ENCODE results near the gene ATG16L1. TPM values are rescaled to one million over a fixed set of nuclear protein-coding genes. Genes with fewer than 3 reads are reported as not detected.
"Not testable (repeated sequence)": the region's sequence is repeated elsewhere in the genome, so short reads cannot be mapped to it uniquely, and the experiment has no call there.

Gene ATG16L1
- total RNA-seq, 1 donor from 2014 or later = 27.9 TPM

- H3K9me3 Mint-ChIP-seq (ENCODE audit: low read depth) = no peaks in the 10 kb centered on the region
- no peaks in the 10 kb centered on the region for H3K36me3 Mint-ChIP-seq (ENCODE audit: insufficient read depth)
- H3K4me3 Mint-ChIP-seq (ENCODE audit: low read depth) = no peak overlapping the region
- no peak for DNase-seq (ENCODE audit: low spot score, unreplicated experiment)
- TF ChIP-seq CTCF (IDR thresholded peaks at IDR 0.05; ENCODE audit: unreplicated experiment) = no peak
- peaks cover 4% of the 10 kb centered on the region for H3K27me3 Mint-ChIP-seq
- H3K4me1 Mint-ChIP-seq (ENCODE audit: low read depth) = no peaks in the 10 kb centered on the region
- no peak overlapping the region for H3K27ac Mint-ChIP-seq
Observed at GRCh38 chr2:233331536-233331935, 80.1 kb downstream of the ATG16L1 start.

- no peaks in the 10 kb centered on the region for H3K9me3 Mint-ChIP-seq (ENCODE audit: low read depth)
- DNase-seq (ENCODE audit: low spot score, unreplicated experiment) = no peak
- no peaks in the 10 kb centered on the region for H3K4me1 Mint-ChIP-seq (ENCODE audit: low read depth)
- no peaks in the 10 kb centered on the region for H3K36me3 Mint-ChIP-seq (ENCODE audit: insufficient read depth)
- no peak for TF ChIP-seq CTCF (IDR thresholded peaks at IDR 0.05; ENCODE audit: unreplicated experiment)
- no peak overlapping the region for H3K4me3 Mint-ChIP-seq (ENCODE audit: low read depth)
- no peak overlapping the region for H3K27ac Mint-ChIP-seq
- H3K27me3 Mint-ChIP-seq = peaks cover 4% of the 10 kb centered on the region
Observed at GRCh38 chr2:233332125-233332524, 80.7 kb downstream of the ATG16L1 start.

- Mint-ChIP-seq H3K4me1 (ENCODE audit: low read depth) (no peaks in the 10 kb centered on the region), H3K4me3 (ENCODE audit: low read depth) (no peak overlapping the region), H3K36me3 (ENCODE audit: insufficient read depth) (no peaks in the 10 kb centered on the region), H3K9me3 (ENCODE audit: low read depth) (no peaks in the 10 kb centered on the region), H3K27me3 (peaks cover 8% of the 10 kb centered on the region), H3K27ac (no peak overlapping the region)
- TF ChIP-seq CTCF (IDR thresholded peaks at IDR 0.05; ENCODE audit: unreplicated experiment) = no peak
- DNase-seq (ENCODE audit: low spot score, unreplicated experiment) = no peak
Observed at GRCh38 chr2:233334915-233335314, 83.4 kb downstream of the ATG16L1 start.

- not testable (repeated sequence) for H3K27me3 Mint-ChIP-seq
Observed at GRCh38 chr2:233336091-233336490, 84.6 kb downstream of the ATG16L1 start.

GRCh38 chr2:233336541-233336940 is 85.1 kb downstream of the ATG16L1 start:
- Mint-ChIP-seq H3K27ac (no peak overlapping the region), H3K9me3 (ENCODE audit: low read depth) (no peaks in the 10 kb centered on the region), H3K4me1 (ENCODE audit: low read depth) (no peaks in the 10 kb centered on the region), H3K4me3 (ENCODE audit: low read depth) (no peak overlapping the region), H3K27me3 (peaks cover 8% of the 10 kb centered on the region), H3K36me3 (ENCODE audit: insufficient read depth) (no peaks in the 10 kb centered on the region)
- DNase-seq (ENCODE audit: low spot score, unreplicated experiment) = no peak
- TF ChIP-seq CTCF (IDR thresholded peaks at IDR 0.05; ENCODE audit: unreplicated experiment) = no peak

More at GRCh38 chr2:233336091-233336490, 84.6 kb downstream of the ATG16L1 start:
- not testable (repeated sequence) for H3K27ac Mint-ChIP-seq; H3K9me3 Mint-ChIP-seq (ENCODE audit: low read depth); H3K36me3 Mint-ChIP-seq (ENCODE audit: insufficient read depth); DNase-seq (ENCODE audit: low spot score, unreplicated experiment); H3K4me3 Mint-ChIP-seq (ENCODE audit: low read depth); H3K4me1 Mint-ChIP-seq (ENCODE audit: low read depth)

GRCh38 chr2:233338046-233338445 is 86.6 kb downstream of the ATG16L1 start:
- Mint-ChIP-seq H3K36me3 (ENCODE audit: insufficient read depth) (no peaks in the 10 kb centered on the region), H3K27me3 (peaks cover 8% of the 10 kb centered on the region), H3K9me3 (ENCODE audit: low read depth) (no peaks in the 10 kb centered on the region), H3K4me1 (ENCODE audit: low read depth) (no peaks in the 10 kb centered on the region), H3K27ac (no peak overlapping the region), H3K4me3 (ENCODE audit: low read depth) (no peak overlapping the region)
- DNase-seq (ENCODE audit: low spot score, unreplicated experiment) = no peak
- no peak for TF ChIP-seq CTCF (IDR thresholded peaks at IDR 0.05; ENCODE audit: unreplicated experiment)
